Ovary (tissue), 3 donors: Measurements from ENCODE around the gene MAP3K7CL.

ENCODE experiments used
- EP300 ChIP-seq: sonication (generic); formaldehyde crosslinking; IDR thresholded peaks from one replicate; pipeline ENCODE4 v1.6.1; 2017; ENCODE audit warnings: antibody characterized with exemption
- POLR2A ChIP-seq: fragments of 450-650 bp; IDR thresholded peaks from one replicate; pipeline ENCODE4 v1.6.1; 2017; ENCODE audit warnings: antibody characterized with exemption, mild to moderate bottlenecking, moderate library complexity
- TF ChIP-seq, protein P1 (sequence below), 3 donors: fragments of 450-650 bp in 2 of 3; fragments of 200-600 bp in 1 of 3; IDR thresholded peaks; one replicate each; pipeline versions ENCODE4 v1.5.1 to v1.8.0; 2016 to 2022; ENCODE audit warnings: antibody characterized with exemption in 3 of 3, mild to moderate bottlenecking in 1 of 3
- donor health status: DM: no; HTN: no; CAD: no.

GRCh38 chr21:29195981-29196669 is 65.7 kb downstream of the MAP3K7CL start:
- TF ChIP-seq, protein P1, sequence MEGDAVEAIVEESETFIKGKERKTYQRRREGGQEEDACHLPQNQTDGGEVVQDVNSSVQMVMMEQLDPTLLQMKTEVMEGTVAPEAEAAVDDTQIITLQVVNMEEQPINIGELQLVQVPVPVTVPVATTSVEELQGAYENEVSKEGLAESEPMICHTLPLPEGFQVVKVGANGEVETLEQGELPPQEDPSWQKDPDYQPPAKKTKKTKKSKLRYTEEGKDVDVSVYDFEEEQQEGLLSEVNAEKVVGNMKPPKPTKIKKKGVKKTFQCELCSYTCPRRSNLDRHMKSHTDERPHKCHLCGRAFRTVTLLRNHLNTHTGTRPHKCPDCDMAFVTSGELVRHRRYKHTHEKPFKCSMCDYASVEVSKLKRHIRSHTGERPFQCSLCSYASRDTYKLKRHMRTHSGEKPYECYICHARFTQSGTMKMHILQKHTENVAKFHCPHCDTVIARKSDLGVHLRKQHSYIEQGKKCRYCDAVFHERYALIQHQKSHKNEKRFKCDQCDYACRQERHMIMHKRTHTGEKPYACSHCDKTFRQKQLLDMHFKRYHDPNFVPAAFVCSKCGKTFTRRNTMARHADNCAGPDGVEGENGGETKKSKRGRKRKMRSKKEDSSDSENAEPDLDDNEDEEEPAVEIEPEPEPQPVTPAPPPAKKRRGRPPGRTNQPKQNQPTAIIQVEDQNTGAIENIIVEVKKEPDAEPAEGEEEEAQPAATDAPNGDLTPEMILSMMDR (IDR thresholded peaks at IDR 0.05) = no peak
- TF ChIP-seq POLR2A = no peak
- no peak for TF ChIP-seq EP300
